Stimulated activated CD8-positive, alpha-beta memory T cell treated with anti-CD3 and anti-CD28 coated beads, Interleukin-2, amount 100 ng/mL, for 48 hours (primary cell): ENCODE measurements around the gene MAP3K12.

Experiments used
- DNase-seq, 2 donors: peaks; one replicate each; pipeline ENCODE4 v3.0.0-alpha.2; 2020; ENCODE audit warnings: low read depth in 2 of 2

The MAP3K12 gene

DNA sequence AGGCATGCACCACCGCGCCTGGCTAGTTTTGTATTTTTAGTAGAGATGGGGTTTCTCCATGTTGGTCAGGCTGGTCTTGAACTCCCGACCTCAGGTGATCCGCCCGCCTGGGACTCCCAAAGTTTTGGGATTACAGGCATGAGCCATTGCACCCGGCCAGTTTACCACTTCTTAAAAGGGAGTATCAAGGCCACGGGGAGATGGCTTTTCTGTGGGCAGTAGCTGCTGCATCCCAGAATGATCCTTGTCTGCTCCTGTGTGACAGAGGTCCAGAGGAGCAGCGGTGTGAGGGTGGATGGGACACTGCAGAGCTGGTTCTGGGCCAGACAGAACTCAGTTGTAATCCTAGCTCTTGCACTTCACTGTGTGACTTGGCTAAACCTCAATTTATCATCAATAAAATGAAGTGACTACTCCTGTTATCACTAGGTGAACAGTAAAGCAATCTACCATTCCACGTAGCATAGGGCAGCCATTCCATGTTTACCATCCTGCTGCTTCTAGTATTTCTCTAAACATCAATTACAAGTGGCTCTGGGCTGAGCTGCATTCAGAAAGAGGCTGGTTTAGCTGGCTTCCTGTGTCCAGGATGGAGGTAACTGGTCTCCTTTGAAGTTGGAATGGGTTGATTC is 11.0 kb upstream of the MAP3K12 start:
- DNase-seq, result no peak

DNA sequence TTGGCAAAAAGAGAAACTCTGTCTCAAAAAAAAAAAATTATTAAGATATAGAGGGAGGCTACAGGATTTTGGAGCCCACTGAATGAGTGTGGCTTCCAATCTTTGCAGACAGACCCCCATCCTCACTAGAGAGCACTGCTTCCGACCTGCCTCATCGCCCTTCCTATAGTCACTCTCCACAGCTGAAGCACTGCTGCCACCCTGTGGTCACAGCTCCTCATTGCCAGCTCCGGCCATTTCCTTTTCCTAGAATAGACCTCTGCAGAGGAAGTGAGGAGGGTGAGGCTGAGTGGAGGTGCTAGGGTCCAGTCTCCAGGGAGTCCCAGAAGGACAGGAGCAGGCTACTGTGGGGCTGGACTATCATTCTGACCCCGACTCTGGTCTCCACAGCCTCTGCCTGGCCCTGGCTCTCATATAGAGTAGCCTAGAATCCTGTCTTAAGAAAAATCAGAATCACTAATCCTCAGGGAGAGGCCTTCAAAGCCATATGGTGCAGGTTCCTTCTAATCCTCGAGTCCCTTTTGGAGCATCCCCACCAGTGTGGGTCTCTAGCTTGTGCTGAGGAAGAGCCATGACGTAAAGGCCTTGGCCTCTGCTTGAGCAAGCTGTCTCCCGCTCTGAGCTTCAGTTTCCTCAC is 9.4 kb upstream of the MAP3K12 start:
- peak; percentile 70 to 82 for DNase-seq

DNA sequence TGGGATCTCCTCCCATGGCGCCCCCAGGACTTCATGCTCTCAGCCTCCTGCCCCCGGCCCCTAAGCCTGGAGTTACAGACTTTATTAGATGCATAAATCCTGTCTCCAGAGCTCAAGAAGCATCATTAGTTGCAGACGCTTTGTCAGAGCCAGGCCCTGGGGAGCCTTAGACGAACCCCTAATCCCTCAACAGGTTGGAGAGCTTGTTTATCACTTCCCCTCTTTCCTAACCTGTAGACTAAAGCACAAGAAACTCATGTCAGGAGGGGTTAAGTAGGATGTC is 8.3 kb upstream of the MAP3K12 start:
- no peak for DNase-seq

DNA sequence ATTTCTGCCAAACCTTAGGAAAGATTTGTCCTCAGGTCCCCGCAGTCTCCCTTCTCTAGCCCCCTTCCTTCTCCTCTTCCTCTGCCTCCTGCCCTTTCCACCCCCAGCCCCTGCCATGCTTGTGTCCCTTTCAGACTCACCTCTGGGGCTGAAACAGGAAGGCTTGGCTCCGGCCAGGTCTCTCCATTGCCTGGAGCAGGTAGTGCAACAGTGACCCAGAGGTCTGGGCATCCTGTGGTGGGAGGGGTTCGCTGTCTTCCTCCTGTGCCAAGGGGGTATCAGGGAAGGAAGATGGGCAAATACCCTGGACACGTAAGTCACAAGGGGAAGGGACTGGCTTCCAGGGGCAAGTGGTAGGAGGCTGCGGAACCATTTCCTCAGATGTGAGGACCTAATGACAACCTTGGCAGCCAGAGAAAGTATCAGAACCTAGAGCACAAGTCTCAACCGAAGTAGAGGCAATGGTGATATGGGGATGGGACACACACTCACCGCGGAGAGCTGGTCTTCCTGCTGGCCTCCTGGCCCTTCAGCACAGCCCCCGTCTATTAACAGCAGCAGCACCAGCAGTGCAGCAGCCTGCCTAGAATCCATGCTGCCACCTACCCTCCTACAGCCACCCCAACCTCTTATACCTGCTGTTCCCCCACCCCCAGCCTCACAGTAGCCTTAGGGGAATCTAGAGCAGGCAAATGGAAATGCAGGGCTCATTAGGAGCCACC is 7.8 kb upstream of the MAP3K12 start, which contains the start of gene NPFF:
TSS of gene NPFF (minus strand) at position 604 of the 722 bp plus-strand sequence. CDS start at position 594, 10 bp downstream.
- DNase-seq, result no peak

DNA sequence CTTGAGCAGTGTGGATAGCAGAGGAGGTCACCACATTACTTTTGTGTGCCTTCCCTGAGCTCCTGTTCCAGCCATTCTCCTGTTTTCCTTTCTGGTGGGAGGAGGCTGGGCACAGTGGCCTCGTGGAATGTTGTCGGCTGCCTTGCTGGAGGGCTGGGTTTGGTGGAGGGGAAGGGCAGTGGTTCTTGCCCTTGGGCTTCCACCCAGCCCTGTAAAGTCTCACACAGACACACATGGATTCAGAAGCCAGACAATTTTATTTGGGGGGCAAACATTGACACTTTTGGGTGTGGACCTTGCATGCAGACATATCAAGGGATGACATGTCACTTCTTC is 7.2 kb upstream of the MAP3K12 start:
- no peak for DNase-seq

GRCh38 chr12:53505555-53506449 is 6.5 kb upstream of the MAP3K12 start:
- no peak for DNase-seq

GRCh38 chr12:53505086-53505485 is 5.8 kb upstream of the MAP3K12 start:
- DNase-seq, result no peak

- DNase-seq, result no peak
Measured at GRCh38 chr12:53504004-53504920, 5.0 kb upstream of the MAP3K12 start.

GRCh38 chr12:53502983-53503728 is 3.9 kb upstream of the MAP3K12 start:
- no peak for DNase-seq

- no peak for DNase-seq
Measured at GRCh38 chr12:53502331-53502730, 3.1 kb upstream of the MAP3K12 start.

GRCh38 chr12:53501615-53502181 is 2.4 kb upstream of the MAP3K12 start:
- DNase-seq, result no peak

- DNase-seq, result peak; percentile 91 to 97
Measured at GRCh38 chr12:53500776-53501614, 1.7 kb upstream of the MAP3K12 start, which contains the start of gene TARBP2. Gene TARBP2 (plus strand): TSS chr12:53501283. CDS start chr12:53501409, 126 bp downstream.

- no peak for DNase-seq
Measured at GRCh38 chr12:53500142-53500775, 1.0 kb upstream of the MAP3K12 start.

DNA sequence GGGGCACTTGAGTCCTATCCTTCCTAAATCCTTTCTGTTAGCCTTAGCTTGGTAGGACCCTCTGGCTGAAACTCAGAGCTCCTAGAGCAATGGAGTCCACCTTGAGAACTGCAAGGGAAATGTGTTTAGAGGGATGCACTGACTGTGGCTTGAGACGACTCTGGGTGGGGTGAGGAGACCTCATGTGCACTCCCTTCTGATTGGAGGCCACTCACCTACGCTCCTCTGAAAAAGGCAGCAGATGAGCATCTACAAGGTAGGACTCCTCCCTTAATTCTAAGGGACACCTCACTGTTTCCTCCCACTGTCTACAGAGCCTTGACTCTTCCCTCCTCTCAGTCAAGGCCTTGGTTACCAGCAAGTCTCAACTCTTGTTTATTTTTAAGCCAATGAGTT is 1.0 kb downstream of the MAP3K12 start:
- no peak for DNase-seq

DNA sequence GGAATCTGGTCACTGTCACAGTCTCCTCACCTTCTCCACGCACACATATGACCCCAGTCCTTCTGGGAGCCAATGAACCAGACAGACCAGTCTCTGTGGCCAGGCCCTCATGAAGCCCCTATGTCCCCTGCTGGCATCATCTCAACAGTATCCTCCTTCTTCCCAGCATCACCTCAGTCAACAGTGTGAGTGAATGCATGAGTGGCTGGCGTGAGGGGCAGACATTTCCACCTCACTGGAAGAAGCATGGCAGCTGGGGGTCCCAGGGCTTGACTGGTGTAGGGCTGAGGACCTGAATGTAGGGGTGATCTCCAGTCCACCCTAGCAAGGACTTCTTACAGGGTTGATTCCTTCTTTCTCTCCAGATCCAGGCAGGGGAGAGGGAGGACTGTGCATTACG is 1.8 kb downstream of the MAP3K12 start:
- no peak for DNase-seq

- DNase-seq, result no peak
Measured at GRCh38 chr12:53496752-53497032, 2.6 kb downstream of the MAP3K12 start.

DNA sequence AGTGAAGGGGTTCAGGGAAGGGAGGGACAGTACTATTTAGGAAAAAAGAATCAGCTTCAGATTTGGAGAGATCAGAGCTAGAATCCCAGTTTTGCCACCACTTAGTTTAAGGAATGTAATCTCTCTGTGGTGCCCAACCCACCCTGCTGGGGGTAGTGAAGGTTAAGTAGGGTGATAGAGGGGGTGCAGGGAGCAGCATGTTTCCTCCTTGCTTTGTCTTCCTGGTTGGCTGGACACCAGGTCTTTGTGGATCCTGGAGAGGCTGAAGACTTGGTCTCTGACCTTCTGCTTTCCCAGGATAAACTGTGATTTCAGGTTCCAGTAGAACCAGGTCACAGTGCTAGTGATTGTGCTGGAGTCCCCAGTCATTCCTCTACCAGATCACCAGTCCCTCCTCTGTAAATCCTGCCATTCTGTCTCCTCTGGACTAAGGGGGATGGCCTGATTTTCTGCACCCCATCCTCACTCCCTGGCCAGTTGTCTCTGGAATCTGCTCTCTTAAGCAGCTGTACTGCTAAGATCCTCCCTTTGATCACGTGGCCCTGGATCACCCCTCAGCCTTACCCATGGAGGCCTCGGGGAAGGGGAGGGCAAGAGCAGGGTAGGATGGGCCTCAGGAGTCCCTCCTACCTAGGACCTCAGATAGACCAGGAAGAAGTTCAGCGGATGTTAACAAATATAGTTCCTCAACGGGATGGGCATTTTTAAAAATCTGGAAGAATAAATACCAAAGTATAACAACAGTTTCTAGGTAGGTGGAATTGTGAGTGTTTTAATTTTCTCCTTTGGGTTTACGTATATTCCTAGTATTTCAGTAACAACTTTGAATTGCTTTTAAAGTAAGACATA is 3.1 kb downstream of the MAP3K12 start:
- DNase-seq, result no peak
